Measurements from ENCODE around the gene ADAMTS12. TPM values are rescaled to one million over a fixed set of nuclear protein-coding genes. Genes with fewer than 3 reads are reported as not detected.

Gene ADAMTS12
- total RNA-seq, 3 donors from 2014 or later: 4.4 to 17.4 (median 15.0) TPM

- no peak for TF ChIP-seq POLR2A (IDR thresholded peaks at IDR 0.05)
- TF ChIP-seq, protein P1, sequence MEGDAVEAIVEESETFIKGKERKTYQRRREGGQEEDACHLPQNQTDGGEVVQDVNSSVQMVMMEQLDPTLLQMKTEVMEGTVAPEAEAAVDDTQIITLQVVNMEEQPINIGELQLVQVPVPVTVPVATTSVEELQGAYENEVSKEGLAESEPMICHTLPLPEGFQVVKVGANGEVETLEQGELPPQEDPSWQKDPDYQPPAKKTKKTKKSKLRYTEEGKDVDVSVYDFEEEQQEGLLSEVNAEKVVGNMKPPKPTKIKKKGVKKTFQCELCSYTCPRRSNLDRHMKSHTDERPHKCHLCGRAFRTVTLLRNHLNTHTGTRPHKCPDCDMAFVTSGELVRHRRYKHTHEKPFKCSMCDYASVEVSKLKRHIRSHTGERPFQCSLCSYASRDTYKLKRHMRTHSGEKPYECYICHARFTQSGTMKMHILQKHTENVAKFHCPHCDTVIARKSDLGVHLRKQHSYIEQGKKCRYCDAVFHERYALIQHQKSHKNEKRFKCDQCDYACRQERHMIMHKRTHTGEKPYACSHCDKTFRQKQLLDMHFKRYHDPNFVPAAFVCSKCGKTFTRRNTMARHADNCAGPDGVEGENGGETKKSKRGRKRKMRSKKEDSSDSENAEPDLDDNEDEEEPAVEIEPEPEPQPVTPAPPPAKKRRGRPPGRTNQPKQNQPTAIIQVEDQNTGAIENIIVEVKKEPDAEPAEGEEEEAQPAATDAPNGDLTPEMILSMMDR (IDR thresholded peaks at IDR 0.05): no peak
- TF ChIP-seq POLR2AphosphoS5 (IDR thresholded peaks at IDR 0.05): no peak
- no peaks in the 10 kb centered on the region for H3K27me3 ChIP-seq
- intact Hi-C loops (cut with DNase I; ENCODE audit: low total_unique reads): no loop called here
- H3K9me3 ChIP-seq: peaks cover 14 to 36% of the 10 kb centered on the region in 2 donors
- no peaks in the 10 kb centered on the region for H3K36me3 ChIP-seq
- H3K27ac ChIP-seq: no peak overlapping the region
- no peak for DNase-seq (ENCODE audit: low spot score in 2 of 2)
- no peak overlapping the region for H3K4me3 ChIP-seq
- no peaks in the 10 kb centered on the region for H3K4me1 ChIP-seq
Observed at GRCh38 chr5:33905381-33905780, 13.6 kb upstream of the ADAMTS12 start.

- TF ChIP-seq POLR2AphosphoS5 (IDR thresholded peaks at IDR 0.05): no peak
- TF ChIP-seq POLR2A (IDR thresholded peaks at IDR 0.05): no peak
- TF ChIP-seq, protein P1 (IDR thresholded peaks at IDR 0.05): no peak
- no peak for DNase-seq (ENCODE audit: low spot score in 2 of 2)
- intact Hi-C loops (cut with DNase I; ENCODE audit: low total_unique reads): no loop called here
Observed at GRCh38 chr5:33903118-33903517, 11.3 kb upstream of the ADAMTS12 start.

DNA sequence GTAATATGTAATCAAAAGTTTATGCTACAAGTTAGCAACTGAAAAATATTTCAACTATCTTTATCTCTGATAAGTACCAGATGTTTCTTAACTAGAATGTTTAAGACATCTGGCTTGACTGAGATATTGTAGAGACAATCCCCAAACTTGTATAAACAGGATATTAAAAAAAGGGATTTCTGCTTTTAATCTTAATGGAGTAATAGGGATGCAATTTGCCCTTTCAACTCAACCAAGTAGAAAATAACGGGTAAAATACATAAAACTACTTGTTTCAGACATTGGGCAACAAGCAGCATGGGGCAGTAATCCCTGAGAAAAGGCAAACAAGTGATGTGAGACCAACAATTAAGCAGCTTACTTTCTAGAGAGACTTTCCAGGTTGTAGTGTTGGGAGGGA, 9.4 kb upstream of the ADAMTS12 start:
- H3K36me3 ChIP-seq: no peaks in the 10 kb centered on the region

More at GRCh38 chr5:33903118-33903517, 11.3 kb upstream of the ADAMTS12 start:
- no peaks in the 10 kb centered on the region for H3K36me3 ChIP-seq
- H3K27ac ChIP-seq: no peak overlapping the region
- no peak overlapping the region for H3K4me3 ChIP-seq
- H3K27me3 ChIP-seq: no peaks in the 10 kb centered on the region
- H3K4me1 ChIP-seq: no peaks in the 10 kb centered on the region
- H3K9me3 ChIP-seq: peaks cover 14 to 34% of the 10 kb centered on the region in 2 donors

DNA sequence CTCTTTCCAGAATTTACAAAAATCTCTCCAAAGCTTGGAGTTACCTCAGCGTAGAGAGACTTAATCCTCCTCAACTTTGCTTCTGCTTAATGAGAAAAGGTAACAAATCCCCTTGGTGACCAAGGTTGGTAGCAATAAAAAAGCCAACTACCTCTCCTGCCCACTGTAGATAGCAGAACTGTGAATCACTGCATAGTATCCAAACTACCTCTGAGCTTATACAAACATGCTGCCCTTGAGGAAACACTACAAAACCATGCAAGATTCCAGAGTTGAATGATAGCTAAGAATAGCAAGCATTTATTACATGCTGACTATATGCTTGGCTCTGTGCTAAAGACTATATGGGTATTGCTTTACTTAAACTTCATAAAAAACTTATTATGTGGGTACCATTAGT, 2.8 kb upstream of the ADAMTS12 start:
- H3K36me3 ChIP-seq: no peaks in the 10 kb centered on the region
- intact Hi-C loops (cut with DNase I; ENCODE audit: low total_unique reads): no loop called here
- H3K4me1 ChIP-seq: no peaks in the 10 kb centered on the region
- no peaks in the 10 kb centered on the region for H3K9me3 ChIP-seq
- TF ChIP-seq POLR2AphosphoS5 (IDR thresholded peaks at IDR 0.05) (no peak), POLR2A (IDR thresholded peaks at IDR 0.05) (no peak)
- TF ChIP-seq, protein P1 (IDR thresholded peaks at IDR 0.05): no peak
- DNase-seq (ENCODE audit: low spot score in 2 of 2): no peak
- no peak overlapping the region for H3K4me3 ChIP-seq
- H3K27ac ChIP-seq: no peak overlapping the region
- no peaks in the 10 kb centered on the region for H3K27me3 ChIP-seq

More for the DNA sequence above, 9.4 kb upstream of the ADAMTS12 start:
- no peak overlapping the region for H3K4me3 ChIP-seq
- TF ChIP-seq POLR2A (IDR thresholded peaks at IDR 0.05) (no peak), POLR2AphosphoS5 (IDR thresholded peaks at IDR 0.05) (no peak)
- TF ChIP-seq, protein P1 (IDR thresholded peaks at IDR 0.05): no peak
- intact Hi-C loops (cut with DNase I; ENCODE audit: low total_unique reads): no loop called here
- no peaks in the 10 kb centered on the region for H3K27me3 ChIP-seq
- H3K9me3 ChIP-seq: peaks cover 2 to 17% of the 10 kb centered on the region in 2 donors
- DNase-seq (ENCODE audit: low spot score in 2 of 2): no peak
- no peaks in the 10 kb centered on the region for H3K4me1 ChIP-seq
- H3K27ac ChIP-seq: peak overlapping the region in 1 of 2 donors; percentile 8

DNA sequence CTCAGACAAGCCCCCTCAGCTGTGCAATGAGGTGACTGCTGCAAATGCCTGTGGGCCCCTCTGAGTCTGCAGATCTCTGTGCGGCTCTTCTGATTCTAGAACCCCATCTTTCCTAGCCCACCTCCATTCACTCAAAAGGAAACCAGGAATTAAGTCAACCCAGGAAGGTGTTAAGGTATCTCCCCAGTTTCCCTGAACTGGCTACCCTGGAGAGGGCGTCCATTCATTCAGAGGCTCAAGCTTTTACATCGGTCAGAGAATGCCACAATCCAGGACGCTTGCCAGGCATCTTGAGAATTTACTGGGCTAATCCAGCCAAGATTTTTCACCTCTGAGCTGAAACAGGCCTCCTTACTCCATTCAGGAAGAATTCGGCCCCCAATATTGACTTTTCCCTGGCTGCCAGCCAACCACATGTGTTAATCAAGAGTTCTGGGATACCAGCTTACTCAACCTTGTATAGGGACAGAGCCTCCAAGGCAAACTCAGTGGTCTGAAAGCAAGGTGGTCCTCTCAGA, 889 bp upstream of the ADAMTS12 start:
- peak overlapping the region; percentile 47 to 75 (median 52) for H3K4me3 ChIP-seq
- TF ChIP-seq POLR2AphosphoS5 (IDR thresholded peaks at IDR 0.05) (peak in 1 of 3 donors; percentile 40), POLR2A (IDR thresholded peaks at IDR 0.05) (no peak)
- H3K27ac ChIP-seq: peak overlapping the region; percentile 52 to 84
- peak; percentile 37 to 55 for DNase-seq (ENCODE audit: low spot score in 2 of 2)
- H3K27me3 ChIP-seq: no peaks in the 10 kb centered on the region
- intact Hi-C loops (cut with DNase I; ENCODE audit: low total_unique reads): no loop called here
- H3K4me1 ChIP-seq: no peaks in the 10 kb centered on the region
- no peaks in the 10 kb centered on the region for H3K36me3 ChIP-seq
- no peaks in the 10 kb centered on the region for H3K9me3 ChIP-seq
